Measurements from ENCODE around the gene SMARCC1.
"Not testable (repeated sequence)": the region's sequence is repeated elsewhere in the genome, so short reads cannot be mapped to it uniquely, and the experiment has no call there.

Gene SMARCC1

GRCh38 chr3:47781685-47782445 lies at the start of gene SMARCC1:
Gene SMARCC1, minus strand, starts transcription at chr3:47781893. Its CDS starts 96 bp downstream, at chr3:47781797.
- DNase-seq: peak; percentile 76

- DNase-seq: not testable (repeated sequence)
Observed at GRCh38 chr3:47829482-47829881, 47.8 kb upstream of the SMARCC1 start.

GRCh38 chr3:47825590-47825989 lies 43.9 kb upstream of the SMARCC1 start:
- no peak for DNase-seq

DNA sequence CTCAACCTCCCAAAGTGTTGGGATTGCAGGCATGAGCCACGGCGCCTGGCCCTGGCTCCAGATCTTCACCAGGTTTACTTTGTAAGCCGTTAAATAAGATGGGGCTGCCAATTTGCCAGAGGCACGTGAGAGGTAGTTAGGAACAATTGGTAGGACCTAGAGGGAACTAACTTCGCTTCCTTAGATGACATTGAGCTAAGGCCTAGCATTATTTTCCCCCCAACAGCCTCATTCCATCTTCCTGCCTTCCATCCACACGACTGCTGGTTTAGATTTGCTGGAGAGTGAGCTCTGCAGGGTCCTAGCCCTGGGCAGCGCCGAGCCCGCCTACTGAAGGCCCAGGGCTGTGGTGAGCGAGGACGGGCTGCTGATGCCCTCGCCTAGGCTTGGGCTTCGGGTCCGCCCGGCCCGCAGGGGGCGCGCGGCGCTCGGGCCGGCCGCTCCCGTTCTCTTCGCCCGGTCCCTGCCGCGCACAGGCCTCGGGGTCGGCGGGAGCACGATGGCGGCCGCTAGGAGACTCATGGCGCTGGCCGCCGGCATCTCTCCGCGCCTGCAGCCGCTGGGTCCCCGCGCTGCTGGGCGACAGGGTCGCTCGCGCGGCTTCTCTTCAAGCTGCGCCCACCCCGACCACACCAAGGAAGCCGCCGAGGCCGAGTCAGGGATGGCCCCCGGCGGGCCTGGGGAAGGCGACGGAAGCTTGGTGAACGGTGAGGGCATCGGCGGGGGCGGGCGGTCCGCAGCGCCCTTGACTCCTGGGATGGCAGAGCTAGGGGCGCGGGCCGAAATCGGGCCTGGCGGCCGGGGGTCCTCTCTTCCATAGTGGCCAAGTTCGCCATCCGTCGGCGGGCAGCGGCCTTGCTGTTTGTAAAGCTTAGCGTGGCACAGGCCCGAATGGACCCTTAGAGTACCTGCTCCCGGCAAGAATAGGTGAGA lies 43.1 kb upstream of the SMARCC1 start:
- peak; percentile 60 for DNase-seq

DNA sequence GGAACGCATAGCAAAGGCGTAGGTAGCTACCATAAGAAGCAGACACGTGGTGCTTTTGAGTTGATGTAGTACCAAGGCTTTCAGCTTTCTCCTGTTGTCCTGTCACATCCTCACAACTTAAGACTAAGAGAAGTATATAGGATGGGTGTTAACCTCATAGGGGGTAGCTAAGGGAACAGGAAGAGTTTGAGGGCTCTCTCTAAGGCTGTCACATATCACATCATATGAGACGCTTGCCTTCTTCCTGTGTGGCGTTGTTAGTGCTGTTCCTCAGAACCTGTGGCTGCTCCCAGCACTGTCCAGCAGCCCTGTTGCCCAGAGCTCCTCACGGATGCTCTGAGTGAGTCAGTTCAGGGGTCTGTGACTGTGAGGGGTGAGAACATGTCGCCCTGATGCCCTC lies 35.9 kb upstream of the SMARCC1 start:
- DNase-seq: no peak

DNA sequence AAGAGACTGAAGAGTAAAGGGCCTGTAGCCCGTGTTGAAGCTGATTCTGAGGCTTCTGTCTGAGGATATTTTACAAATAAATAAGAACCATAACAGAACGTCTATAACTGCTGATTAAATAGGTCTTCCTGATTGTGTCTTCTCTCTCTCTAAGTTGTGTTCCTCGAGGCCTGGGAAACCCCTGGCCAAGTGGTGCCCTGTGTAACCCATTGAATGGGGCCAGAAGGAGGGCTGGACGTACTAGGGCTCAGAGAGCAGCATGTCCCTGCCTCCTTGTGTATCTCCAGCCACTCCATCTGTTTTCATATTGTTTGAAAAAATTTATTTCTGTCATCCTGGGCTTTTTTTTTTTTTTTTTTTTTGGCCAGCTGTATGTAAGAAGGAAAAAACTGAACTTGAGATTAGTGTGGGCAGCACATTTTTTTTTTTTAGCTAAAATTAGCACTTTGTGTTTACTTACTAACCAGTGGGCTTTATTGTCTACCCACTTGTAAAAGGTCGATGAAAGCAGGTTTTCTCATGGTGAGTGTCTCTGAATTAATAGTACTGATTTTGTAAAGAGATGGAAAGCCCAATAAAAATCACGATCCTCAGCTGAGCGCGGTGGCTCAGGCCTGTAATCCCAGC lies 32.0 kb upstream of the SMARCC1 start:
- DNase-seq: no peak

GRCh38 chr3:47804577-47804976 lies 22.9 kb upstream of the SMARCC1 start:
- DNase-seq: no peak

DNA sequence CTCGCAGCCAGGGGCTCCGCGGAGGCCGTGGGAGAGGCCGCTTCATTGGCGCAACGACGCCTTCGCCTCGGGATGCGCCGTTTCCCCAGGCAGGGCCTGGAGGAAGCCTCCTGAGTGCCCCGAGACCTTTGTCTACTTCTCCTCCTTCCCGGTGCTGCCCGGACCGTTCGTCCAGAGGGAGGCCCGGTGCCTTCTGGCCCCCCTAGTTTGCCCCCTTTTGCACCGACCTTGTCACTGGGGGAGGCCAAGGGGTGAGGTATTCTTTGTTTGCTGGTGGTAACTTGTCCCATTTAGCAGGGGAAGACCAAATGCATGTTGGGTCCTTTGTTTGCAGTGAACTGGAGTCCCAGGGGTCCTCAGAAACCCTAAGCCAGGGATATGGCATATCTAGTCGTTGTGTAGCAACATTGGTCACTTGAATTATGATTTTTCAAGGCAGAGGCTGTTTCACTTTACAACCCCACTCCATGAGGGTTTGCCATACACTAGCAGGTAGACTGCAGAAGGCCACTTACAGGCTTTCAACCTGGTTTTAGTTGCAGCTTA lies 21.9 kb upstream of the SMARCC1 start:
- DNase-seq: no peak

- DNase-seq: peak; percentile 25
Observed at GRCh38 chr3:47802734-47803479, 21.2 kb upstream of the SMARCC1 start, which contains the start of gene DHX30. Gene DHX30, plus strand, starts transcription at chr3:47803138. Its CDS starts 7,546 bp downstream, at chr3:47810684.

- no peak for DNase-seq
Observed at GRCh38 chr3:47799733-47800132, 18.0 kb upstream of the SMARCC1 start.

DNA sequence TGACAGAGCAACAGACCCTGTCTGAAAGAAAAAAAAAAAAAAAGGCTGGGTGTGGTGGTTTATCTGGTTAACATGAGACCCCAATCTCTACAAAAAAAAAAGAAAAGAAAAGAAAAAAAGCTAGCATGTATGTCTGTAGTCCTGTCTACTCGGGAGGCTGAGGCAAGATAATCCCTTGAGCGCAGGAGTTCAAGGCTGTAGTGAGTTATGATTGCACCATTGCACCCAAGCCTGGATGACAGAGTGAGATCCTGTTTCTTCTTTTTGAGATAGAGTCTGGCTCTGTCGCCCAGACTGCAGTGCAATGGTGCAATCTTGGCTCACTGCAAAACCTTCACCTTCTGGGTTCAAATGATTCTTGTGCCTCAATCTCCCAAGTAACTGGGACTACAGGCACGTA lies 12.9 kb upstream of the SMARCC1 start:
- DNase-seq: no peak

- no peak for DNase-seq
Observed at GRCh38 chr3:47792699-47793098, 11.0 kb upstream of the SMARCC1 start.

DNA sequence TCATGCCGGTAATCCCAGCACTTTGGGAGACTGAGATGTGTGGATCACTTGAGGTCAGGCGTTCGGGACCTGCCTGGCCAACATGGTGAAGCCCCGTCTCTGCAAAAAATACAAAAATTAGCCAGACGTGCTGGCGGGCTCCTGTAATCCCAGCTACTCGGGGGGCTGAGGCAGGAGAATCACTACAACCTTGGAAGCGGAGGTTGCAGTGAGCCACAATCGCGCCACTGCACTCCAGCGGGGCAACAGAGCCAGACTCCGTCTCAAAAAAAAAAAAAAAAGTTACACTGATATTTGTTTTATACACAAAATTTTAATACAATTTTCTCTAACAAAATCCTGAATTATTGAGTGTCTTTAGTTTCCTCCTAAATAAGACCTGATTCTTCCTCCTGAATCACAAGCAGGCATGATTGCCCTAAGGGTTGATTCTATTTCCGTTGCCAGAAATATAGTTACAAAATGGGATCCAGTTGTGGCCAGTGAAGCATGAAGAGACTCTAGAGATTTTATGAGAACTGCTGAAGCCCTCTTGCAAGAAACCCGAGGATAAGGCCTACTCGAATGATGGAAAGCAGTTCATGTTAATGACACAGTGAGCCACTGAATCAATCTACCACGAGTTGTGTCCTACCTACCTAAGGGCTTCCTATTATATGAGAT lies 9.6 kb upstream of the SMARCC1 start:
- DNase-seq: no peak

DNA sequence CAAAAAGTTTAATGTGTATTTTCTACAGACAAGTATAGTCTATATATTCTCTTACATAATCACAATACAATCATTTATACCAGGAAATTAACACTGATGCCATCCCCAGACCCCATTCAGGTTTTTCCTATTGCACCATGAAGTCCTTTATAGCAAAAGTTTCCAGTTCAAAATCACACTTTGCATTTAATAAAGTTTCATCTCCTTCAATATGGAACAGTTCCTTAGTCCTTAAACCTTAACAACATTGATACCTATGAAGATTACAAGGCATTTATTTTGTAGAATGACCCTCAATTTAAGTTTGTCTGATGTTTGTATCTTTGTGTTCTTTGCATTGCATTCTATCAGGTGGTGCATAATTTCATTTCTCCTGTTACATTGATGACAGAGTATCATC lies 2.0 kb upstream of the SMARCC1 start:
- no peak for DNase-seq

DNA sequence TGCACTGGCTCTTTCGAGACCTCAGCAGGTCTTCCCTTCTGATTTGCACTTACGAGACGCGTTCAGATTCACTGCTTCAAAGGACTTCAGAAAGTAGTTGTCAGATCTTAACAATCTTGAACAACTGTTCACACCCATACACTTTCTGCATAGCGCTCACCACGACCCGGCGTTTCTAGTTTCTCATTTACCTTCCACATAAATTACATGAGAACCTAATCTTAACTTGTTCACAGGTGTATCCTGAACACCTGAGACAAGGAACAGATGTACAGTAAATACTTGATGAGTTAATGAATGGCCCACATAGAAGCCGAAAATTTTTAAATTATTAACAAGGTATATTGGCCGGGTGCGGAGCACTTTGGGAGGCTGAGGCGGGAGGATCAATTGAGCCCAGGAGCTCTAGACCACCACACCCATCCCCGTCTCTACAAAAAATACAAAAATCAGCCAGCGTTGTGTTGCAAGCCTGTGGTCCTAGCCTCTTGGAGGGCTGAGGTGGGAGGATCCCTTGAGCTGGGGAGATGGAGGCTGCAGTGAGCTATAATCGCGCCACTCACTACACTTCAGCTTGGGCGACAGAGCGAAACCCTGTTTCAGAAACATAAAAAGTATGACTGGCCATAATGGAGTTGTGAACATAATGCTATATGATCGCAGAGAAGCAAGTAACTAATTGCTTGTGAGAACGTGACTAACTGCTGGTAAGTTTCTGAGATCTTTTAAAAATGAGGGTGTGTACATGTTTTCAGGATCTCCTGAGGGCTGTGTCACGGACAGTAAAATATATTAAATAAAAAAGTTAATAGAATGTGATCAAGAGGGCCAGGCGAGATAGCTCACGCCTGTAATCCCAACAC lies 984 bp upstream of the SMARCC1 start:
- DNase-seq: no peak

- DNase-seq: no peak
Observed at GRCh38 chr3:47780741-47781684, 680 bp downstream of the SMARCC1 start.

DNA sequence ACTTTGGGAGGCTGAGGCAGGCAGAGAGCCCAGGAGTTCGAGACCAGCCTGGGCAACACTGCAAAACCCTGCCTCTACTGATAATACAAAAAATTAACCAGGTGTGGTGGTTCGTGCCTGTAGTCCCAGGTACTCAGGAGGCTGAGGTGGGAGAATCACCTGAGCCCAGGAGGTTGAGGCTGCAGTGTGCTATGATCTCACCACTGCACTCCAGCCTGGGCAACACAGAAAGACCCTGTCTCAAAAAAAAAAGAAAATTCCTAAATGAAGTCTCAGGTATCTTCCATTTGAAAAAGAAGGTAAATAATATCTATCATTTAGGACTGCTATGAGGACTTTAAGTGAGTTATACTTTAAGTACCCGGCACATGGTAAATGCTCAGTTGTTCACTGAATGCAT lies 2.9 kb downstream of the SMARCC1 start:
- no peak for DNase-seq

DNA sequence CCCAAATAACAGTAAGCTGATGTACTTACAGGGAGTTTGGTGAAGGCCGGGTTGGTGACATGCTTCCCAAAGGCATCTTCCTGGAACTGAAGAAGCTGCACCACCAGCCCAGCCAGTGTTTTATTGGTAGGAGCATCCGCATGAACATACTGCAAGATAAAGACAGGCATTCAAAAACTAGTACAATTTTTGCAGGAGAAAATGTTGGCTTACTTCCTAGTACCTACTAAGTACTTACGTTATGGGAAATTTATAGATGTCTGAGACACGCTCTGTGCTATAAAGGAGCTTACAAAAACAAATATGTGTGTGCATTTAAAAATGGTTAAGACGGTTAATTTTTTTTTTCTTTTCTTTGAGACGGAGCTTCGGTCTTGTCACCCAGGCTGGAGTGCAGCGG lies 8.9 kb downstream of the SMARCC1 start:
- no peak for DNase-seq

GRCh38 chr3:47772047-47772446 lies 9.6 kb downstream of the SMARCC1 start:
- DNase-seq: no peak

- DNase-seq: no peak
Observed at GRCh38 chr3:47766186-47766585, 15.5 kb downstream of the SMARCC1 start.

All from DMS 273 treated with DMSO at 0.1 percent for 48 hours (cell line).